KMS-11 (cell line): Measurements from ENCODE around the gene FLYWCH1.

Experiments
- H2AFZ ChIP-seq: fragments of 200-600 bp; sonication (generic); 2 replicates; pipeline ENCODE4 v1.6.1; 2016; ENCODE audit warnings: antibody characterized with exemption, mixed run types, low read depth
- H3K27ac ChIP-seq: fragments of 200-600 bp; sonication (generic); 2 replicates; pipeline ENCODE4 v1.6.1; 2016; ENCODE audit warnings: mild to moderate bottlenecking, mixed run types
- H3K27me3 ChIP-seq: fragments of 200-600 bp; sonication (generic); 2 replicates; pipeline ENCODE4 v1.6.1; 2017; ENCODE audit warnings: mild to moderate bottlenecking, low read depth, mixed run types, moderate library complexity; ENCODE audit not compliant: insufficient read depth
- H3K36me3 ChIP-seq: fragments of 200-600 bp; sonication (generic); 2 replicates; pipeline ENCODE4 v1.6.1; 2017; ENCODE audit warnings: mild to moderate bottlenecking, mixed run types; ENCODE audit not compliant: insufficient read depth
- H3K4me1 ChIP-seq: fragments of 200-600 bp; sonication (generic); 2 replicates; pipeline ENCODE4 v1.6.1; 2016; ENCODE audit warnings: mild to moderate bottlenecking, low read depth, mixed run types; ENCODE audit not compliant: poor library complexity, severe bottlenecking
- H3K4me2 ChIP-seq: fragments of 200-600 bp; sonication (generic); 2 replicates; pipeline ENCODE4 v1.7.0; 2016; ENCODE audit warnings: mild to moderate bottlenecking, mixed run types
- H3K4me3 ChIP-seq: fragments of 200-600 bp; sonication (generic); IDR thresholded peaks from 2 replicates; pipeline ENCODE4 v1.6.1; 2017; ENCODE audit warnings: low read depth, low read length, mixed read lengths; ENCODE audit not compliant: insufficient read depth
- H3K79me2 ChIP-seq: fragments of 200-600 bp; sonication (generic); 2 replicates; pipeline ENCODE4 v1.6.1; 2016; ENCODE audit warnings: low read depth, mixed run types; ENCODE audit not compliant: insufficient read depth
- H3K9ac ChIP-seq: fragments of 200-600 bp; sonication (generic); 2 replicates; pipeline ENCODE4 v1.6.1; 2016; ENCODE audit warnings: mild to moderate bottlenecking, mixed run types
- H4K20me1 ChIP-seq: fragments of 200-600 bp; sonication (generic); 2 replicates; pipeline ENCODE4 v1.6.1; 2016; ENCODE audit warnings: mild to moderate bottlenecking, mixed run types; ENCODE audit not compliant: insufficient read depth
- CTCF ChIP-seq: fragments of 200-600 bp; sonication (generic); conservative IDR thresholded peaks from 2 replicates; pipeline ENCODE4 v1.6.1; 2017; ENCODE audit warnings: low read depth, mild to moderate bottlenecking, antibody characterized with exemption, low read length, moderate library complexity, mixed read lengths

Gene FLYWCH1

GRCh38 chr16:2960183-2961010 is 48.7 kb downstream of the FLYWCH1 start:
- H3K79me2 ChIP-seq: no peaks in the 10 kb centered on the region
- peaks cover 30% of the 10 kb centered on the region for H3K27me3 ChIP-seq
- H3K4me3 ChIP-seq: no peak overlapping the region
- peaks cover 56% of the 10 kb centered on the region for H3K4me1 ChIP-seq
- no peak overlapping the region for H3K27ac ChIP-seq
- no peak for TF ChIP-seq CTCF
- H3K9ac ChIP-seq: no peak overlapping the region
- no peaks in the 10 kb centered on the region for H4K20me1 ChIP-seq
- no peaks in the 10 kb centered on the region for H3K36me3 ChIP-seq
- H3K4me2 ChIP-seq: no peak overlapping the region
- H2AFZ ChIP-seq: no peak overlapping the region

GRCh38 chr16:2962334-2963073 is 50.8 kb downstream of the FLYWCH1 start:
- H3K4me3 ChIP-seq: no peak overlapping the region
- H3K27me3 ChIP-seq: peaks cover 27% of the 10 kb centered on the region
- peak overlapping the region; percentile 97 for H3K4me2 ChIP-seq
- no peak overlapping the region for H2AFZ ChIP-seq
- no peaks in the 10 kb centered on the region for H3K36me3 ChIP-seq
- no peaks in the 10 kb centered on the region for H3K79me2 ChIP-seq
- no peak overlapping the region for H3K27ac ChIP-seq
- no peak for TF ChIP-seq CTCF
- no peak overlapping the region for H3K9ac ChIP-seq
- no peaks in the 10 kb centered on the region for H4K20me1 ChIP-seq
- H3K4me1 ChIP-seq: peaks cover 56% of the 10 kb centered on the region

GRCh38 chr16:2963074-2963722 is 51.5 kb downstream of the FLYWCH1 start:
- H3K36me3 ChIP-seq: no peaks in the 10 kb centered on the region
- peaks cover 27% of the 10 kb centered on the region for H3K27me3 ChIP-seq
- no peak overlapping the region for H3K9ac ChIP-seq
- peak overlapping the region; percentile 76; the same call in 1 of the 2 replicates for H2AFZ ChIP-seq
- no peak for TF ChIP-seq CTCF
- no peak overlapping the region for H3K27ac ChIP-seq
- H3K4me2 ChIP-seq: peak overlapping the region; percentile 97
- H3K4me3 ChIP-seq: no peak overlapping the region
- no peaks in the 10 kb centered on the region for H4K20me1 ChIP-seq
- no peaks in the 10 kb centered on the region for H3K79me2 ChIP-seq
- H3K4me1 ChIP-seq: peaks cover 55% of the 10 kb centered on the region

DNA sequence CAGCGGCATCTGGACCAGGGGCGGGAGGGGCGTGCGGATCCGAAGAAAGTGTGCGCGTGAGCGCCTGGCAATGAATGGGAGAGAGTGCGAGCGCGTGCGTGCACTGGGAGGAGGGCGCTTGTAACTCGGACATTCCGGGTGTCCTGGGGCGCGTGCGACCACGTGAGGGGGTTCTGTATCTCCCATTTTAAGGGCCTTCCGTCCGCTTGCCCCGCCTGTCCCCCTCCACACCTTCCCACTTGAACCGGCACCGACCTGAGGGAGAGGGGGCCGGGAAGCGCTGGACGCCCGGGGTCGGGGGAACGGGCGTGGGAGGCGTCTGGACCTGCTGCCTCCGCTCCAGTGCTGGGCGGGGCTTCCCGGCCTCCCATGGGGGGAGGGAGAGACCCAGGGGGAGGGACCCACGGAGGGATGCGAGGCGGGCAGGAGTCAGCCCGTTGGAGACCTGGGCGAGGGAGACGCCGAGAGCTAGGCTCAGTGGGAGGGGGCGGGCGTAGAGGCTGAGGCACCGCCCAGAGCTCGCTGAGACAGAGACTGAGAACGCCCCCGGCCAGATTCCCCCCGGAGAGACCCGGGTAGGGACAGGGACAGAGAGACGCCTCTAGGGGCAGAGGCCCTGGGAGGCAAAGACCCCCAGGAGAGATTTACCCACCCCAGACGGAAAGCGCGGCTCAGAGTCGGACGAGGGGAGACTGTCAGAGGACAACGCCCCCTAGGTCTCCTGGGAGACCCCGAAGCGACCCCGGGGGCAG is 52.2 kb downstream of the FLYWCH1 start, which contains the start of gene KREMEN2:
Gene KREMEN2, plus strand, starts transcription at position 553 of the 752 bp plus-strand sequence. CDS start 246 bp downstream, outside the sequence.
- Histone ChIP-seq H3K27ac (no peak within 1 kb of the TSS), H3K4me1 (peaks cover 54% of the 10 kb centered on the region), H3K4me2 (peak within 1 kb of the TSS; percentile 97), H3K36me3 (no peaks in the 10 kb centered on the region), H3K9ac (no peak within 1 kb of the TSS; the same call in 1 of the 2 replicates), H3K4me3 (no peak within 1 kb of the TSS), H3K79me2 (no peaks in the 10 kb centered on the region), H3K27me3 (peaks cover 27% of the 10 kb centered on the region), H4K20me1 (no peaks in the 10 kb centered on the region), H2AFZ (peak within 1 kb of the TSS; percentile 76)
- TF ChIP-seq CTCF: 0 out of 2 replicates have a peak, but pooled peaks have one; percentile 1
